Breast epithelium (tissue), 3 donors: ENCODE measurements around the gene STIM1.

Experiments
- POLR2A ChIP-seq: fragments of 450-650 bp; IDR thresholded peaks from one replicate; pipeline ENCODE4 v1.6.1; 2016; ENCODE audit warnings: antibody characterized with exemption, mild to moderate bottlenecking, moderate library complexity
- POLR2AphosphoS5 ChIP-seq, 3 donors: sonication (generic); formaldehyde crosslinking; IDR thresholded peaks; one replicate each; pipeline ENCODE4 v1.6.1; 2017; ENCODE audit warnings: antibody characterized with exemption in 3 of 3
- TF ChIP-seq, protein P1 (sequence below), 3 donors: fragments of 450-650 bp; IDR thresholded peaks; one replicate each; pipeline ENCODE4 v1.5.1; 2016 to 2017; ENCODE audit warnings: antibody characterized with exemption in 3 of 3, mild to moderate bottlenecking in 3 of 3, moderate library complexity in 3 of 3

DNA sequence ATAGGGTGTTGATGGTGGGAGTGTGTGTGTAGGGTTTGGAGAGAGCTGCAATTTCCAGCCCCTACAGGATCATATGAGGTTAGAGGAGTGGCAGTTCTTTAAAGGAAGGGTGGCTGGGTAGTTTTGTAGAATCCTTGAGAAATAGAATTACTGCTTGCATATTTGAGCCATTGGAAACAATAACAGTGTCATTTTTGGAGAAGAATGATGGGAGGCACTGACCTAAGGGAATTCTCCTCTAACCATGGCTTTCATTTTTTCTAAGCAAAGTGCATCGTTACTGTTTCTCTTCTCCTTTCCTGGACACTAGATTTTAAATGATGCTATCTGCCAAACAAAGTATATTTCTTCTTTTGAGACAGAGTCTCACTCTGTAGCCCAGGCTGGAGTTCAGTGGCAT lies 172.3 kb downstream of the STIM1 start:
- TF ChIP-seq, protein P1, sequence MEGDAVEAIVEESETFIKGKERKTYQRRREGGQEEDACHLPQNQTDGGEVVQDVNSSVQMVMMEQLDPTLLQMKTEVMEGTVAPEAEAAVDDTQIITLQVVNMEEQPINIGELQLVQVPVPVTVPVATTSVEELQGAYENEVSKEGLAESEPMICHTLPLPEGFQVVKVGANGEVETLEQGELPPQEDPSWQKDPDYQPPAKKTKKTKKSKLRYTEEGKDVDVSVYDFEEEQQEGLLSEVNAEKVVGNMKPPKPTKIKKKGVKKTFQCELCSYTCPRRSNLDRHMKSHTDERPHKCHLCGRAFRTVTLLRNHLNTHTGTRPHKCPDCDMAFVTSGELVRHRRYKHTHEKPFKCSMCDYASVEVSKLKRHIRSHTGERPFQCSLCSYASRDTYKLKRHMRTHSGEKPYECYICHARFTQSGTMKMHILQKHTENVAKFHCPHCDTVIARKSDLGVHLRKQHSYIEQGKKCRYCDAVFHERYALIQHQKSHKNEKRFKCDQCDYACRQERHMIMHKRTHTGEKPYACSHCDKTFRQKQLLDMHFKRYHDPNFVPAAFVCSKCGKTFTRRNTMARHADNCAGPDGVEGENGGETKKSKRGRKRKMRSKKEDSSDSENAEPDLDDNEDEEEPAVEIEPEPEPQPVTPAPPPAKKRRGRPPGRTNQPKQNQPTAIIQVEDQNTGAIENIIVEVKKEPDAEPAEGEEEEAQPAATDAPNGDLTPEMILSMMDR (IDR thresholded peaks at IDR 0.05), result no peak
- TF ChIP-seq POLR2AphosphoS5 (IDR thresholded peaks at IDR 0.05), result no peak
- no peak for TF ChIP-seq POLR2A
